ENCODE results near the gene COBL. TPM values are rescaled to one million over a fixed set of nuclear protein-coding genes. Genes with fewer than 3 reads are reported as not detected.

The COBL gene
- total RNA-seq, 2 experiments from 2014 or later: not detected

DNA sequence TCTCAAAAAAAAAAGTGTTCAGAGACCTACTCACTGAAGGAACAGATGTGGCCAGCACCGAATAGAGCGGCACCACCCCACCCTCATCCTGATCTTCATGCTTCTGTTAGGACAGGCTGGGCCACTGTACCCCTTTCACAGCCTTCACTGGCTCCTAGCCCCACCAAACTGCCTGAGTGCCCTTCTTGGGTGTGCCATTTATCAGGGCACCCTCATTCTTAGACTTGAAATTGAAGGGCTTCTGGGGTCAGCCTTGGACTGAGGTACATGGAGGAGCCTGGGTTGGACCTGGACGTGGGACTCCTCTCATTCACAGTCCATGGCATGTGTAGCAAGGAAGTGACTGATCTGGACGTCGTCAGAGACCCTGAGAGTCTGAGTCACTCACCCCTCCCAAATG, 190.3 kb downstream of the COBL start:
- no peak overlapping the region for H3K27ac Mint-ChIP-seq
- POLR2A ChIA-PET: no interaction called here
- no peaks in the 10 kb centered on the region for H3K27me3 Mint-ChIP-seq
- no peak overlapping the region for H3K4me3 Mint-ChIP-seq
- no peak for DNase-seq
- no peaks in the 10 kb centered on the region for H3K9me3 Mint-ChIP-seq
- H3K4me1 Mint-ChIP-seq: peaks cover 18% of the 10 kb centered on the region
- H3K36me3 Mint-ChIP-seq: no peaks in the 10 kb centered on the region
- ATAC-seq (ENCODE audit: low read depth): no peak

DNA sequence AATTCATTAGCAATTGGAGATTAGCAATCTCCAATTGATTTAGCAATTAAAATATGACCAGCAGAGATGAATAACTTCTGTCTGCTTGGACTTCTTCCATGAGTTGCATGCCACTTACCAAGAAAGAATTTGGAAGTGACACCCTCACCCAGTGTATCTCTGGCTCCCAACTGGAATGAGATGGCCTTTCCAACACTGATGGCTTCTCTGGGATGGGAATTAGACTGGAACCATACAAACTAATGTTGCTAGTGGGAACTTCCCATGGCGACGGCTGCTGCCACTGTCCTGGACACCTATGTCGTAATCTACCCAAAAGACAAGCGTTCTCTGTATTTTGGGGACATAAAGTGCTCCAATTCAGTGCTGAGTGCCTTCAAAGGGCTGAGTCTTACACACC, 192.3 kb downstream of the COBL start:
- H3K27ac Mint-ChIP-seq: no peak overlapping the region

DNA sequence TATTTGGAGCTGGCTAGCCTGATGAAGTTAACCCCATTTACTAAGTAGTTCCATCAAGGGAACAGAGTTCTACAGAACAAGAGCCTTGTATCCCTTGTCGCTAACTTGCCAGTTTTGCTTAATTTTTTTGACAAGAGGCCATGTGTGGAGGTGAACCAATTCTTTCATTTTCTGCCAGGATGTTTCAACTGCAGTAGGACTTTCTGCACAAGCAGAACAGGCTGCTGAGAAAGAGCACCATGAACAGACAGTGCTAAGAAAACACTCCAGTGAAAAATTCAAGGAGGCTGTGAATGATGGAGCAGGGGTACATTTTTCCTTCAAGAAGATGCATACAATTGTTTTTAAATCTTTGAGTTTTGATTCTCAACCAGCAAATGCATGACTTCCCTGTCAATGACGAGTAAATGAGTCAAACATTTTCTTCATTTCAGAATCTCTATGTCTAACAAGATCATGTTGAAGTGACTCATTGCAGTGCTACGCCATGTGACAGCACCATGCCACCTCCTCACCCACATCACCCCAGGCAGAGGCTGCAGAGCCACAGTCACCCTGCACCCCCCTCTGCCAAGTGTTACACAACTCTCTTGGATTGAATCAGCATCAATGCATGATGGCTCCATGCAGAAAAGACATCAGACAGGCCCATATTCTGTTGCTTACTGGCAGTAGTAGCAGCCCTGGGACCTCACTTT, 193.1 kb downstream of the COBL start:
- ATAC-seq (ENCODE audit: low read depth): peak; percentile 60
- Mint-ChIP-seq H3K9me3 (no peaks in the 10 kb centered on the region), H3K4me1 (peaks cover 24% of the 10 kb centered on the region), H3K27ac (no peak overlapping the region), H3K27me3 (no peaks in the 10 kb centered on the region), H3K36me3 (no peaks in the 10 kb centered on the region), H3K4me3 (no peak overlapping the region)
- POLR2A ChIA-PET: no interaction called here
- DNase-seq: no peak

More for the DNA sequence above, 192.3 kb downstream of the COBL start:
- ATAC-seq (ENCODE audit: low read depth) (no peak), DNase-seq (no peak)
- H3K9me3 Mint-ChIP-seq: no peaks in the 10 kb centered on the region
- no peaks in the 10 kb centered on the region for H3K27me3 Mint-ChIP-seq
- no peak overlapping the region for H3K4me3 Mint-ChIP-seq
- POLR2A ChIA-PET: no interaction called here
- peaks cover 24% of the 10 kb centered on the region for H3K4me1 Mint-ChIP-seq
- H3K36me3 Mint-ChIP-seq: no peaks in the 10 kb centered on the region

DNA sequence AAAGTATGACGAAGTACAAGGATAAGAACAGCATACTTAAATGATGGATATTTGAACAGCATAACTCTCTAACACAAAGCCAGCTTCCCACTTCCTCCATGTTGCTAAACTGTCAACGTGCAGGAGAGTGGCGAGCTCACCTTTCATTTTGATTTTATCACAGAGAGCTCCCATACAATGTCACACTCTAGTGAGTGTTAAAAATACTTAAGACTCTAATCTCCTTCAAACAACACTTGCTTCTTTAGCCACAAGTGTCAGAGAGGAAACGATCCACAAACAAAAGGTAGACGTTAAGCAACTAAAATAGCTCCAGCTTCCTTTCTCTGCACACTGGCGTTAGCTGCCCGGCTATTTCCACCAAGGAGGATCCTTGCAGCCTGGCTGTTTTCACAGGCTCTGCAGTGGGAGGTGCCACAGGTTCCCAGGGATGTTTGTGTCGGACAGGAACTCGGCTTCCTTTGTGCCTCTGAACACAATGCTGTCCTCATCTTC, 194.6 kb downstream of the COBL start:
- Mint-ChIP-seq H3K4me1 (peaks cover 24% of the 10 kb centered on the region), H3K27ac (peak overlapping the region; percentile 61), H3K36me3 (no peaks in the 10 kb centered on the region), H3K9me3 (no peaks in the 10 kb centered on the region), H3K27me3 (no peaks in the 10 kb centered on the region), H3K4me3 (peak overlapping the region; percentile 64)
- POLR2A ChIA-PET: no interaction called here
- ATAC-seq (ENCODE audit: low read depth): peak; percentile 51
- DNase-seq: no peak

DNA sequence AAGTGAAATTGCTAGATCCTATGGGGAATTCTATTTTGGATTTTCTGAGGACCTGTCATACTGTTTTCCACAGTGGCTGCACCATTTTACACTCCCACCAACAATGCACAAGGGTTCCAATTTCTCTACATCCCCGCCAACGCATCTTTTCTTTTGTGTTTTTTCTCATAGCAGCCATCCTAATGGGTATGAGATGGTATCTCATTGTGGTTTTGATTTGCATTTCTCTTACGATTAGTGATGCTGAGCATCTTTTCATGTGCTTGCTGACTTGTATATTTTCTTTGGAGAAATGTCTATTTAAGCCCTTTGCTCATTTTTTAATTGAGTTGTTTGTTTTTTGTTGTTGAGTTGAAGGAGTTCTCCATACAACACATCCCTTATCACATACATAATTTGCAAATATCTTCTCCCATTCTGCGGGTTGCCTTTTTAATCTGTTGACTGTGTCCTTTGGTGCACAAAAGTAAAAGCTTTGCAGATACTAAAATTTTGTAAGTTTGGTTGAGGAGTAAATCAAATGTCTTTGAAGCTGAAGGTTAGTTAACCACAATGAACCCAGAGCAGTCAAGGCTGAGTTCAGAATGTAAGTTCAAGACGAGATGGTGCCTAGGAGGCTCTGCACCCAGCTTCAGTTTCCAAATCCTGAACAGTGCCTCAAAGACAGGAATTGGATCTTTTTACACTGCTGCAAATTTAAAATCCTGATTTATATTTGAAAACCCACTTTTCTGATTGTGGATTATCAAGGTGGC, 195.4 kb downstream of the COBL start:
- POLR2A ChIA-PET: no interaction called here
- Mint-ChIP-seq H3K4me3 (peak overlapping the region; percentile 64), H3K27me3 (no peaks in the 10 kb centered on the region), H3K4me1 (peaks cover 24% of the 10 kb centered on the region), H3K9me3 (no peaks in the 10 kb centered on the region), H3K27ac (no peak overlapping the region), H3K36me3 (no peaks in the 10 kb centered on the region)
- no peak for ATAC-seq (ENCODE audit: low read depth)
- no peak for DNase-seq

DNA sequence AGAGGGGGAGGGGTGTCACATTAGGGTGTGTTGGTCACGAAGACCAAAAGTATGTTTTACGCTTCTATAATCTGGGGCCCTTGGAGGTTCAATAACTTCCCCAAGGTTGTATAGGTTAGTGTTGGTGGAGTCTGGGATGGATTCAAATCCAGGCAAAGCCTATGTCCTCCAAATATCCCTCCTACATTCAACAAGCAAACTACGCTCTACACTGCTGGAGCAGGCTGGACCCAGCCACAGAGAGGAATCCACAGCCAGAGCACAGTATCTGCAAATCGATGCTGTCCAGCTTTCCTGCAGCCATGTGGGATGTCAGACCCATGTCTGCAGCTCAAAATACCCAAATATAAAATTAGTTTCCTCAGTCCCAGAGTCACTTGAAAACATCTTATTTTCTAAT, 198.0 kb downstream of the COBL start:
- POLR2A ChIA-PET: interaction anchor here (0.6 kb wide), 1 partner anchor 1756 kb away, joined by 3 read pairs; no protein-coding TSS in a partner anchor
- no peak for ATAC-seq (ENCODE audit: low read depth)
- no peak for DNase-seq

DNA sequence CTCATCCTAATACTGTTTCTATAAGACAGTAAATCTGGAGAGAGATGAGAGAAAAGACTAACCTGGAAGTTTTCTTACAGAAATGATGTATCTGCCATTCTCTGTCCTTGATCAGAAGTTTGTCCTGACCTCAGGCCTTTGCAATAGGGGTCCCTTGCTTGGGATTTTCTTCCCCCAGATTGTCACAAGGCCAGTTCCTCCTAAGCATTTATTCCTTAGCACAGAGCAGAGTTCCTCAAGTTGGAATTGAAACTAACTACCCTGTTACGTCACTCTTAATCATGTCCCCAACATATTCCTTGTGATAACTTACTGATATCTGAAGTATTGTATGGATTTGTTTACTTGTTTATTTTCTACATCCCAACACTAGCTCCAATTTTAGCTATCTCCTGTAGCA, 202.1 kb downstream of the COBL start:
- Mint-ChIP-seq H3K4me3 (no peak overlapping the region), H3K27ac (no peak overlapping the region), H3K27me3 (peaks cover 4% of the 10 kb centered on the region), H3K36me3 (no peaks in the 10 kb centered on the region), H3K9me3 (no peaks in the 10 kb centered on the region), H3K4me1 (no peaks in the 10 kb centered on the region)
- POLR2A ChIA-PET: no interaction called here
- DNase-seq (no peak), ATAC-seq (ENCODE audit: low read depth) (no peak)

More for the DNA sequence above, 198.0 kb downstream of the COBL start:
- Mint-ChIP-seq H3K4me3 (no peak overlapping the region), H3K36me3 (no peaks in the 10 kb centered on the region), H3K27ac (no peak overlapping the region), H3K27me3 (peaks cover 3% of the 10 kb centered on the region), H3K4me1 (peaks cover 19% of the 10 kb centered on the region), H3K9me3 (no peaks in the 10 kb centered on the region)

DNA sequence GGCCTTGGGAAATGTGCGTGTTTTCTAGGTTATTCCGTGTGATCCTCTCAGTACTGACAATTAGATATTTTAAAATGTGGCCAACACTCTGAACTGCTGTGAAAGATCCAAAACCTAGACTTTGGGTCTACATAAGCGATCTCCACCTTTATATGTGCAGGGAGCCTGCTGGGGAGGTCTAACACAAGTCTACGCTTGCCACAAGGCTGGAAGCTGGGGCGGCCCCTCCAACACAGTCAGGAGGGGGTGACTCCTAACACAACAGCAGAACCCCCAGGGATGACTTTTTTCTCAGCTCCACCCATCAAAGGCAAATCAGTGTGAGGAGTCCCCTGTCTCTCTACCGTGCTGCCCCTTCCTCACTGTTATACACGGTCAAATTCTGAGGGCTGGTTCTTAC, 202.6 kb downstream of the COBL start:
- POLR2A ChIA-PET: no interaction called here
- ATAC-seq (ENCODE audit: low read depth) (no peak), DNase-seq (no peak)
- H3K4me1 Mint-ChIP-seq: no peaks in the 10 kb centered on the region
- H3K27ac Mint-ChIP-seq: no peak overlapping the region
- no peak overlapping the region for H3K4me3 Mint-ChIP-seq
- H3K9me3 Mint-ChIP-seq: no peaks in the 10 kb centered on the region
- peaks cover 4% of the 10 kb centered on the region for H3K27me3 Mint-ChIP-seq
- no peaks in the 10 kb centered on the region for H3K36me3 Mint-ChIP-seq

DNA sequence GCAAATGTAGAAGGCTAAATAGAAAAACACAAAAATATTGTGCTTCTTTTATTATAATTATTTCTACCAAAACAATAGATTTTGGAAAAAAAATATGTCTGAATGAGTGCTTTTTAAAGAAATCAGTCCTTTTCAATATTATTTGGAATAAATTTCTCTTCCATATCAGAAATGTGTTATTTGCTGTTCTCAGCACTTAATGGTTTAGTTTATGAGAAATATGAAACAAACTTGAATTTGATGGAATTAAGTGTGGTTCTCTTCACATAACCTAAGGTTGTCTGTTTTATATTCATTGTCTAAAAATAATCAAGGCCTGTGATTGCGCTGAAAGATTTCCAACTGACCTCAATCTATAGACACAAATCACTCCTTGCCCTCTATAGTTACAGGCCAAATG, 203.0 kb downstream of the COBL start:
- no peak overlapping the region for H3K27ac Mint-ChIP-seq
- H3K27me3 Mint-ChIP-seq: peaks cover 4% of the 10 kb centered on the region
- no peak for DNase-seq
- POLR2A ChIA-PET: no interaction called here
- H3K4me3 Mint-ChIP-seq: no peak overlapping the region
- no peaks in the 10 kb centered on the region for H3K9me3 Mint-ChIP-seq
- ATAC-seq (ENCODE audit: low read depth): no peak
- H3K36me3 Mint-ChIP-seq: no peaks in the 10 kb centered on the region
- H3K4me1 Mint-ChIP-seq: no peaks in the 10 kb centered on the region

DNA sequence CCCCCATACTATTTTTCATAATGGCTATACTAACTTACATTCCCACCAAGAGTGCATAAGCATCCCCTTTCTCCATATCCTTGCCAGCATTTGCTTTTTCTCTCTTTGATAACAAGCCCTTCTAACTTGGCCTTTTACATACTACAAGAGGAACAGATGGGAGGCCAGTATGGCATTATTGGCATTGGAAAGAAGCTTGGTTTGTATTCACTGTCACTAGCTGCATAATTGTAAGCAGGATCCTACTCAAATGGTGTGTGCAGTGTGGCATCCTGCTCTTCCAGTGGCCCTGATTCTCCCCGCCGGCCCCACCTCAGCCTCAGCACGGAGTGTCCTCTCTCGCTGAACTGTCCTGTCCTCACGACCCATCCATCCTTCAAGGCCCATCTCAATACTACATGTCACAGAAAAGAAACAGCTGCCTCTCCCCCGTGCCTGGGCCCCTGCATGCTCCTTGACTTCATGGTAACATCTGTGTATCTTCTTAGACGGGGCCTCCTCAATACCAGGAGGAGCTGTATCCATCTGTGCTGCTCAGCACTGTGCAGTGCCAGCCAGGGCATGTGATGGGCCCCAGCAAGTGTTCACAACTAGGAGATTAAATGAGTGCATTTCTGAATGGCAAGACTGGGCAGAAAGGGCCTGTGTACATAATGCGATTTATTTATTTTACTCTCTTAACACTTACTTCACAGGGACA, 205.2 kb downstream of the COBL start:
- H3K27me3 Mint-ChIP-seq: peaks cover 4% of the 10 kb centered on the region
- no peaks in the 10 kb centered on the region for H3K4me1 Mint-ChIP-seq
- no peaks in the 10 kb centered on the region for H3K36me3 Mint-ChIP-seq
- H3K9me3 Mint-ChIP-seq: no peaks in the 10 kb centered on the region
- H3K4me3 Mint-ChIP-seq: no peak overlapping the region
- no peak overlapping the region for H3K27ac Mint-ChIP-seq
- DNase-seq (no peak), ATAC-seq (ENCODE audit: low read depth) (no peak)
- POLR2A ChIA-PET: no interaction called here

DNA sequence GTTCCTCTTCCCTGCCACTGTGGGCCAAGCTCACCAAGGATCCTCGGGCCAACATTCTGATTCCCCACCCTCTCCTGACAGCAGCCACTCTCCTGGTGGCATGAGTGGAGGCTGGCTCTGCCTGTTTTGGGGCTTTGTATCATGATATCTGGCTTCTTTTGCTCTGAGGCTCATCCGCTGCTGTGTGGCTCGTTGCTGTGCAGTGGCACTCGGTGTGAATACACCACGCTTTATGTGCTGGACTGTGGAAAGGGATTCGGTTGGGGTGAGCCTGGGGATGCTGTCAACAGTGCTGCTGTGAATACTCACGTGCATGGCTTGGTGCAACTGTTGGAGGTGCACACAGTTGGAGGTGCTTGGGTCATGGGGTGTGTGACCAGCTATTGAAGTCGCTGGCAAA, 208.5 kb downstream of the COBL start:
- no peak overlapping the region for H3K4me3 Mint-ChIP-seq
- POLR2A ChIA-PET: no interaction called here
- no peaks in the 10 kb centered on the region for H3K4me1 Mint-ChIP-seq
- H3K36me3 Mint-ChIP-seq: no peaks in the 10 kb centered on the region
- no peak for DNase-seq
- H3K9me3 Mint-ChIP-seq: no peaks in the 10 kb centered on the region
- no peak overlapping the region for H3K27ac Mint-ChIP-seq
- peaks cover 1% of the 10 kb centered on the region for H3K27me3 Mint-ChIP-seq
- no peak for ATAC-seq (ENCODE audit: low read depth)

DNA sequence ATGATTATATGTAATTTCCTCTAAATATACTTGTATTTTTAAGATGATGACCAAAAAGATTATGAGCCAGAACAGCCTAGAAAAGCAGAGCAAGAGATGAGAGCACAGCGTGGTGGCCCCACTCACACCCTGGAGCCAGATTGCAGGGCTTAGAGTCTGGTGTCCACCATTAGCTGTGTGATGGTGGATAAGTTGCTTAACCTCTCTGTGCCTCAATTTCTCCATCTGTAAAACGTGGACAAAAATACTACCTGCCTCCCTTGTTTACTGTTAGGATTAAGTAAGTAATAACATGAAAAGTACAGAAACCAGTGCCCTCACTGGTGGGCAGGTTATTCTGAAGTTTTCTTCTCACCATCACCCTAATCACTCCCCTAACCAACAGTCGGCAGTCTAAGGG, 212.3 kb downstream of the COBL start:
- ATAC-seq (ENCODE audit: low read depth): no peak
- DNase-seq: no peak
- POLR2A ChIA-PET: no interaction called here
- Mint-ChIP-seq H3K27ac (no peak overlapping the region), H3K9me3 (no peaks in the 10 kb centered on the region), H3K36me3 (no peaks in the 10 kb centered on the region), H3K27me3 (peaks cover 9% of the 10 kb centered on the region), H3K4me1 (no peaks in the 10 kb centered on the region), H3K4me3 (no peak overlapping the region)

DNA sequence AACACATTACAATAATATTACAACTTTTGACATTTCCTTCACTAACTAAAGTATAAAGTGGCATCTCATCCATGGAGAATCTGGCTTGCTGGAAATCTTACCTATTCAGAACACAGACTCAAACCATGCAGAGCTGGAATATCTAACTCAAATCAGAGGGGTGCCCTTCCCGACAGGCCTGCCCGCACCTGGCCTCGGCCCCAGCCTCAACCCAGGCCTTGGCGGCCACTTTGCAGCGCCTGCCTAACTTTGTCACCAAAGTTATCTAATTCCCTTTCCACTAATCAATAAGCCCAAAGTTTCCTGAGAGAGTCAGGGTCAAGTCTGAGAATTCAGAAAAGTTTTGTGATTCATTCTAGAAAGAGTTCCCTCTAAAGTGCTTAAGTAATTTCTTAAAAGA, 212.9 kb downstream of the COBL start:
- H3K4me3 Mint-ChIP-seq: no peak overlapping the region
- ATAC-seq (ENCODE audit: low read depth): no peak
- POLR2A ChIA-PET: no interaction called here
- no peaks in the 10 kb centered on the region for H3K4me1 Mint-ChIP-seq
- no peak for DNase-seq
- H3K27ac Mint-ChIP-seq: no peak overlapping the region
- H3K27me3 Mint-ChIP-seq: peaks cover 9% of the 10 kb centered on the region
- H3K36me3 Mint-ChIP-seq: no peaks in the 10 kb centered on the region
- H3K9me3 Mint-ChIP-seq: no peaks in the 10 kb centered on the region

DNA sequence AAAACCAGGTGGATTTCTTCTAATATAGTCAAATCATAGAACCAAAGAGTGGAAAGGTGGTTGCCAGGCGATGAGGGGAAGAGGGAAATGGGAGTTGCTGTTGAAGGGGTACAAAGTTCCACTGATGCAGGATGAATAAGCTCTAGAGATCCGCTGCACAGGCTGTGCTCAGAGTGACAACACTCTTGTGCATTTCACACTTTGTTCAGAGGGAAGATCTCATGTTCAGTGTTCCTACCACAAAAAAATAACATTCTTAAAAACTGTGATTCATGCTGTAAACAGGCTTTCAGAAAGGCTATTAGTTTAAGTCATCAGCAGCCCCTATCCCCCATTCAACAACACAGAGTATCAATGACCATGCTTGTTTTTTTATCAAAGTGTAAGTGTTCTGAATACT, 213.8 kb downstream of the COBL start:
- Mint-ChIP-seq H3K9me3 (peaks cover 1% of the 10 kb centered on the region), H3K36me3 (no peaks in the 10 kb centered on the region), H3K4me1 (no peaks in the 10 kb centered on the region), H3K27ac (no peak overlapping the region), H3K27me3 (peaks cover 9% of the 10 kb centered on the region), H3K4me3 (no peak overlapping the region)
- ATAC-seq (ENCODE audit: low read depth): no peak
- POLR2A ChIA-PET: no interaction called here
- no peak for DNase-seq

Measured in activated naive CD8-positive, alpha-beta T cell treated with anti-CD3 and anti-CD28 coated beads, Interleukin-2, amount 10 ng/mL, durations not matched to agents 7 days and 5 days (primary cell).